ENCODE results near the gene KRT35. TPM values are rescaled to one million over a fixed set of nuclear protein-coding genes. Genes with fewer than 3 reads are reported as not detected.

Gene KRT35
- total RNA-seq, 1 donor from 2014 or later = not detected

DNA sequence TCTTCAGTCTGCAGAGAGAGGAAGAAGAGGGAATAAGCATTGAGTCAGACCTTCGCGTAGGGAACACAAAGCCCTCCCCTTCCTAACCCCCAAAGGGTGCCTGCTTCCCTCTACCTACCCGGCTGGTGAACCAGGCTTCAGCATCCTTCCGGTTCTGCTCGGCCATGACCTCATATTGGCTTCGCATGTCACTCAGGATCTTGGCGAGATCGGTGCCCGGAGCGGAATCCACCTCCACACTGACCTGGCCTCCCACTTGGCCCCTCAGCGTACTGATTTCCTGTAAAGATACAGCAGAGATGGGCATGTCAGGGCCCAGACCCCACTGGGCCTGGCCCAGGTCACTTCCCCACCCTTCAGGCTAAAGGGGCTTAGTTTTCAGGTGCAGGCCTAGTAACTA is 43.3 kb upstream of the KRT35 start:
- H3K4me3 Mint-ChIP-seq (ENCODE audit: unreplicated experiment) = no peak overlapping the region
- Histone ChIP-seq H3K27me3 (ENCODE audit: insufficient read depth, low read length) (no peaks in the 10 kb centered on the region), H3K4me1 (ENCODE audit: insufficient read depth, low read length) (peaks cover 42% of the 10 kb centered on the region), H3K79me2 (ENCODE audit: insufficient read depth, low read length) (peaks cover 12% of the 10 kb centered on the region), H3K36me3 (ENCODE audit: insufficient read depth, low read length) (no peaks in the 10 kb centered on the region), H2AFZ (ENCODE audit: low read depth, low read length) (no peak overlapping the region), H3K9ac (ENCODE audit: low read length) (no peak overlapping the region), H3K9me3 (ENCODE audit: insufficient read depth, low read depth, low read length) (no peaks in the 10 kb centered on the region), H4K20me1 (ENCODE audit: insufficient read depth, low read length) (no peaks in the 10 kb centered on the region), H3K4me2 (ENCODE audit: low read length) (no peak overlapping the region), H3K27ac (ENCODE audit: low read depth, low read length) (no peak overlapping the region), H3K4me3 (ENCODE audit: insufficient read depth, low read depth, low read length) (no peak overlapping the region)
- peaks cover 14% of the 10 kb centered on the region for H3K27me3 Mint-ChIP-seq (ENCODE audit: low read depth, unreplicated experiment)
- FAIRE-seq = no peak
- no peak overlapping the region for H3K27ac Mint-ChIP-seq (ENCODE audit: unreplicated experiment)
- TF ChIP-seq, protein P1, sequence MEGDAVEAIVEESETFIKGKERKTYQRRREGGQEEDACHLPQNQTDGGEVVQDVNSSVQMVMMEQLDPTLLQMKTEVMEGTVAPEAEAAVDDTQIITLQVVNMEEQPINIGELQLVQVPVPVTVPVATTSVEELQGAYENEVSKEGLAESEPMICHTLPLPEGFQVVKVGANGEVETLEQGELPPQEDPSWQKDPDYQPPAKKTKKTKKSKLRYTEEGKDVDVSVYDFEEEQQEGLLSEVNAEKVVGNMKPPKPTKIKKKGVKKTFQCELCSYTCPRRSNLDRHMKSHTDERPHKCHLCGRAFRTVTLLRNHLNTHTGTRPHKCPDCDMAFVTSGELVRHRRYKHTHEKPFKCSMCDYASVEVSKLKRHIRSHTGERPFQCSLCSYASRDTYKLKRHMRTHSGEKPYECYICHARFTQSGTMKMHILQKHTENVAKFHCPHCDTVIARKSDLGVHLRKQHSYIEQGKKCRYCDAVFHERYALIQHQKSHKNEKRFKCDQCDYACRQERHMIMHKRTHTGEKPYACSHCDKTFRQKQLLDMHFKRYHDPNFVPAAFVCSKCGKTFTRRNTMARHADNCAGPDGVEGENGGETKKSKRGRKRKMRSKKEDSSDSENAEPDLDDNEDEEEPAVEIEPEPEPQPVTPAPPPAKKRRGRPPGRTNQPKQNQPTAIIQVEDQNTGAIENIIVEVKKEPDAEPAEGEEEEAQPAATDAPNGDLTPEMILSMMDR (IDR thresholded peaks at IDR 0.05; ENCODE audit: insufficient read depth, low read depth, low read length) = no peak
- no peak for TF ChIP-seq EZH2 (IDR thresholded peaks at IDR 0.05; ENCODE audit: insufficient read depth, low read length)
- no peak for DNase-seq (ENCODE audit: low read depth)
- H3K4me1 Mint-ChIP-seq (ENCODE audit: low read depth, unreplicated experiment) = peaks cover 12% of the 10 kb centered on the region
- H3K9me3 Mint-ChIP-seq (ENCODE audit: unreplicated experiment) = no peaks in the 10 kb centered on the region
- no peaks in the 10 kb centered on the region for H3K36me3 Mint-ChIP-seq (ENCODE audit: low read depth, unreplicated experiment)

DNA sequence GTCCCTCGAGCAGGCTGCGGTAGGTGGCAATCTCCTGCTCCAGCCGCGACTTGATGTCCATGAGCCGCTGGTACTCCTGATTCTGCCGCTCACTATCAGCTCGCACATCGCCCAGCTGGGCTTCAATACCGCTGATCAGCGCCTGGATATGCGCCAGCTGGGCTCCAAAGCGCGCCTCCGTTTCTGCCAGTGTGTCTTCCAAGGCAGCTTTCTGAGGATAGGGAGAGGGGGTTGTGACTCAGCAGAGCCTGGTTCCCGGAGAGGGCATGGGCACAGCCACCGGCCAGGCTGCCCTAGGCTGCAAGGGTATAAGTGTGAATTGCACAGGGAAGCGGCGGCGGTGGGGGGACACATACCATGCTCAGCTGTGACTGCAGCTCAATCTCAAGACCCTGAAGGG is 42.8 kb upstream of the KRT35 start:
- TF ChIP-seq, protein P1 (IDR thresholded peaks at IDR 0.05; ENCODE audit: insufficient read depth, low read depth, low read length) = no peak
- TF ChIP-seq EZH2 (IDR thresholded peaks at IDR 0.05; ENCODE audit: insufficient read depth, low read length) = no peak
- Histone ChIP-seq H3K27ac (ENCODE audit: low read depth, low read length) (no peak overlapping the region), H3K9me3 (ENCODE audit: insufficient read depth, low read depth, low read length) (no peaks in the 10 kb centered on the region), H3K27me3 (ENCODE audit: insufficient read depth, low read length) (no peaks in the 10 kb centered on the region), H3K4me3 (ENCODE audit: insufficient read depth, low read depth, low read length) (no peak overlapping the region), H2AFZ (ENCODE audit: low read depth, low read length) (no peak overlapping the region), H4K20me1 (ENCODE audit: insufficient read depth, low read length) (no peaks in the 10 kb centered on the region), H3K36me3 (ENCODE audit: insufficient read depth, low read length) (no peaks in the 10 kb centered on the region), H3K4me1 (ENCODE audit: insufficient read depth, low read length) (peaks cover 42% of the 10 kb centered on the region), H3K9ac (ENCODE audit: low read length) (no peak overlapping the region), H3K4me2 (ENCODE audit: low read length) (no peak overlapping the region), H3K79me2 (ENCODE audit: insufficient read depth, low read length) (peaks cover 12% of the 10 kb centered on the region)
- peaks cover 11% of the 10 kb centered on the region for H3K27me3 Mint-ChIP-seq (ENCODE audit: low read depth, unreplicated experiment)
- no peak overlapping the region for H3K4me3 Mint-ChIP-seq (ENCODE audit: unreplicated experiment)
- H3K27ac Mint-ChIP-seq (ENCODE audit: unreplicated experiment) = no peak overlapping the region
- H3K9me3 Mint-ChIP-seq (ENCODE audit: unreplicated experiment) = no peaks in the 10 kb centered on the region
- H3K36me3 Mint-ChIP-seq (ENCODE audit: low read depth, unreplicated experiment) = no peaks in the 10 kb centered on the region
- peaks cover 11% of the 10 kb centered on the region for H3K4me1 Mint-ChIP-seq (ENCODE audit: low read depth, unreplicated experiment)
- FAIRE-seq (no peak), DNase-seq (ENCODE audit: low read depth) (no peak)

DNA sequence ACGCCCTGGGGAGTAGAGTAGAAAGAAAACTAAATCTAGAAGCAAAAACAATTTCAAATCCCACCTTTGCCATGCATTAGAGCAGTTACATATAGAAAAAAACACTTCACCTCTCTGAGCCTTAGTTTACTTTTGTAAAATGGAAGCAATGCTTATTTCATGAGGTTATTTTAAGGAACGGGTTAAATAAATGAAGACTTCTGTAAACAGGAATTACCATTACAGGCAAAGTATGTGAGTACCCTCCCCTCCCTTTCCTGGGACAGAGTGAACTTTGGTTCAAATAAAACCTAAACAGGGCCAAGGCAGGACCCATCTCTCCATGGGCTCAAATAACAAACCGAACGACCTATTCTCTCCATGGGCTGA is 42.3 kb upstream of the KRT35 start:
- Histone ChIP-seq H3K27me3 (ENCODE audit: insufficient read depth, low read length) (no peaks in the 10 kb centered on the region), H3K9ac (ENCODE audit: low read length) (no peak overlapping the region), H3K4me1 (ENCODE audit: insufficient read depth, low read length) (peaks cover 43% of the 10 kb centered on the region), H3K36me3 (ENCODE audit: insufficient read depth, low read length) (no peaks in the 10 kb centered on the region), H3K4me2 (ENCODE audit: low read length) (no peak overlapping the region), H2AFZ (ENCODE audit: low read depth, low read length) (no peak overlapping the region), H4K20me1 (ENCODE audit: insufficient read depth, low read length) (no peaks in the 10 kb centered on the region), H3K79me2 (ENCODE audit: insufficient read depth, low read length) (peaks cover 12% of the 10 kb centered on the region), H3K4me3 (ENCODE audit: insufficient read depth, low read depth, low read length) (no peak overlapping the region), H3K9me3 (ENCODE audit: insufficient read depth, low read depth, low read length) (no peaks in the 10 kb centered on the region), H3K27ac (ENCODE audit: low read depth, low read length) (no peak overlapping the region)
- FAIRE-seq (no peak), DNase-seq (ENCODE audit: low read depth) (no peak)
- H3K9me3 Mint-ChIP-seq (ENCODE audit: unreplicated experiment) = no peaks in the 10 kb centered on the region
- TF ChIP-seq, protein P1 (IDR thresholded peaks at IDR 0.05; ENCODE audit: insufficient read depth, low read depth, low read length) = no peak
- TF ChIP-seq EZH2 (IDR thresholded peaks at IDR 0.05; ENCODE audit: insufficient read depth, low read length) = no peak
- no peaks in the 10 kb centered on the region for H3K36me3 Mint-ChIP-seq (ENCODE audit: low read depth, unreplicated experiment)
- H3K27me3 Mint-ChIP-seq (ENCODE audit: low read depth, unreplicated experiment) = peaks cover 8% of the 10 kb centered on the region
- no peak overlapping the region for H3K4me3 Mint-ChIP-seq (ENCODE audit: unreplicated experiment)
- no peak overlapping the region for H3K27ac Mint-ChIP-seq (ENCODE audit: unreplicated experiment)
- peaks cover 9% of the 10 kb centered on the region for H3K4me1 Mint-ChIP-seq (ENCODE audit: low read depth, unreplicated experiment)

Measured in astrocyte (in vitro differentiated cells and primary cell).